NCI-H128 (cell line): ENCODE data around the gene TMEM163.

ENCODE experiments used
- DNase-seq: peaks from one replicate; lab custom pipeline; 2025; ENCODE audit not compliant: unreplicated experiment; lab: John Stamatoyannopoulos, UW

Gene TMEM163

GRCh38 chr2:134446383-134447017 lies 272.3 kb downstream of the TMEM163 start:
- no peak for DNase-seq

DNA sequence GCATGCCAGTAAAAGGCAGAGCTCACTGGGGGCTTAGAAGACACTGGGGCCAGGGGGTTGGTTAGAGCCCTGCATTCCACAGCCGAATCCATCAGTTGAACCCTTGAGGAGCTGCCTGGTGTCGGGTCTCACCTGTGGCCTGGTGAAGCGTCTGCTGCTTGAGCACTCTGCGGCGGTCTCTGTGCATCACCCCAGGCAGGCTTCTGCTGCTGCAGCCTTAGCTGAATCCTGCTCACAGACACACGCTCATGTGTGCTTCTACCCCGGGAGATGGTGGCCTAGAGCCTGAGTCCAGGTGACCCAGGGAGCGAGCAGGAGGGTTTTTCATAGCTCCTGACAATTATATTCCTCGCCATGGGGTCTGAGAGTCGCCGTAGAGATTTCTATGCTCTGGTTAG lies 272.8 kb downstream of the TMEM163 start:
- DNase-seq: no peak

- DNase-seq: no peak
Measured at GRCh38 chr2:134445116-134445515, 273.7 kb downstream of the TMEM163 start.

DNA sequence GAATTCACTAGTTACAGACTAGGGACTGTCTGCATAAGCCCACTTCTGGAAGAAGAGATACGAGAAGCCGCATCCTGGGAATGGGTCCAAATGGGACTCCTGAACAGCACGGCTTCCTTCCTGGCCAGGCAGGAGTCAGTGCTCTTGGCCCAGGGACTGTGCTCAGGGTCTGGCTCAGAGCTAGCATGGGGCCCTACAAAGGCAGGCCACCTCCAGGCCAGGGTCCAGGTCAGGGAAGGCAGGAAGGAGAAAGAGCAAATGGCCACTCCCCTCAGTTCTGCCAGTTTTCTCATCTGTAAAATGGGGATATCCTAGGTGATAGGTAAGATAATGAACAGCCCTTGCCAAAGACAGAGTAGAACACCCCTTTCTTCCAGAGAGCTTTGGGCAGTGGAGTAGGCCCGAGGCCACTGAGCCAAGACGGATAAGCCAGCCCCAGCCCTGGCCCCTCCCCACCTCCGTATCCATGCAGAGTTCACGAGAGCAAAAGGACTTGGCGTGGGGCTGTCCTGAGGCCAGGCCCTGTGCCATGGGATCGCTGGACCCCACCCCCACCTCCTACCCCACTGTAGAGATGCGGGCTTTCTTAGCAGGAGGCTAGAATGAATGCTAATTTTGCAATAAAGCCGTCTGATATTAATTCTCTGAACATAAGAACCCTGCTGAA lies 274.9 kb downstream of the TMEM163 start:
- DNase-seq: no peak

GRCh38 chr2:134441153-134441863 lies 277.5 kb downstream of the TMEM163 start:
- DNase-seq: no peak

DNA sequence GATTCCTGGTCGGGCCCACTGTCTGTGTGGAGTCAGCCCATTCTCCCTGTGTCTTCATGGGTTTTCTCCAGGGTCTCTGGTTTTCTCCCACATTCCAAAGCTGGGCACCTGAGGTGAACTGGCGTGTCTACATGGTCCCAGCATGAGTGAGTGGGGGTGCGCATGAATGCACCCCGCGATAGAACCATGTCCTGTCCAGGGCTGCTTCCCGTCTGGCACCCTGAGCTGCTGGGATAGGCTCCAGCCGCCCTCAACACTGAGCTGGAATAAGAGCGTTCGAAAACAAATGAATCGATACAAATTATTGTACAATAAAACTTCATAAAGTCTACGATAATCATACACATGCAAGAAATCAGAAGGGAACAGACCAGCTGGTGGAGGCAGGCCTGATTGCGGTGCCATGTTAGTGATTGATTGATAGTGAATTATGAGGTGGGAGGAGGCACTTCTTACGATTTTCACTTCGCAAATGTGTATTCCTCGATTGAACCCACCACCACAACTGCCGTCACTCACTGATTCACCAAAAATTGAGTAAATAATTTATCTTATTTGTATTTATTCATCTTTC lies 278.4 kb downstream of the TMEM163 start:
- DNase-seq: no peak

GRCh38 chr2:134438371-134438770 lies 280.4 kb downstream of the TMEM163 start:
- no peak for DNase-seq

DNA sequence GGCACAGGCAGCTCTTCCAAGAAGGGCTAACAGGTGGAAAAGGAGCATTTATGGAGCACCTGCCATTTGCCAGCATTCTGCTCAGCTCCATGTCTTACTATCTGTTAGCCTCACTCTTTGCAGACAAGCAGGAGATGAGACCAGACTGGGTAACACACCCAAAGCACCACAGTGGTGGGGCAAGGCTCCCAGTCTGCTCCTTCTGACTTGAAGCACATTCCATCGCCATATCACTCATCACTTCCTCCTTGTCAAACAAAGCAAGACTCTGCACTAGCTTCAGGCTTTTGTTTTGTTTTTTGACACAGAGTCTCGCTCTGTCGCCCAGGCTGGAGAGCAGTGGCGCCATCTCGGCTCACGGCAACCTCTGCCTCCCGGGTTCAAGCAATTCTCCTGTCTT lies 282.1 kb downstream of the TMEM163 start:
- no peak for DNase-seq

DNA sequence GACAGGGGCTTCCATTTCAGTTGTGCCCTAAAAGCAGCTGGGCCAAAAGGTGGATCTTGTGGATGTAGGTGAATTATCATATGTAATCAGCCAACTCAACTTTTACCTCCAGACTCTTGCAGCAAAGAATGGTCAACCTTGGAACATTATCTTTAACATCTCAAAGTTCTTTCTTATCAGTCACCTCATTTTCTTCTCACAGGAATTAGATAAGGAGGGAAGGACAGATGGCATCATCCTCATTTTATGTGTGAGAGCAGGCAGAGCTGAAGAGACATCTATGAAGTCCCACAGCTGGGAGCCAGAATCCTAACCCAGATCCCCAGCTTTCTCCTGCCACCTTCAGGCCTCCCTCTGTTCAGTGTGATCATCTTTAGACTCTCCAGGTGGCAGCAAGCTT lies 282.9 kb downstream of the TMEM163 start:
- no peak for DNase-seq

DNA sequence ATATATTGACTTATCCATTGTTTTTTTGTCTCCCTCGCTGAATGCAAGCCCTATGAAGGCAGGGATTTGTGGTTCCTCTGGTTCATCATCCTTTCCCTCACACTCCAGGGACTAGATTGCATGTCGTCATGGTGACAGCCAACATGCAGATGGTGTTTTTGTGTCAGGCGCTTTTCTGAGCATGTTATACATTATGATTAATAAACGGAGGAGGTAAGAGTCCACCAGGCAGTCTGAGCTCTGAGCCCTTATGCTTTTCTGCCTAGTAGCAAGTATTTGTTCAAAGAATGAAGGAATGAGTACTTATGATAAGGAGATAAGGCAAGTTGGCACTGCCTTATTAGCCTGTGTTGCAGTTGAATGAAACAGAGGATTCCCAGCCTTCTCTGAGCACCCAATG lies 283.3 kb downstream of the TMEM163 start:
- no peak for DNase-seq

DNA sequence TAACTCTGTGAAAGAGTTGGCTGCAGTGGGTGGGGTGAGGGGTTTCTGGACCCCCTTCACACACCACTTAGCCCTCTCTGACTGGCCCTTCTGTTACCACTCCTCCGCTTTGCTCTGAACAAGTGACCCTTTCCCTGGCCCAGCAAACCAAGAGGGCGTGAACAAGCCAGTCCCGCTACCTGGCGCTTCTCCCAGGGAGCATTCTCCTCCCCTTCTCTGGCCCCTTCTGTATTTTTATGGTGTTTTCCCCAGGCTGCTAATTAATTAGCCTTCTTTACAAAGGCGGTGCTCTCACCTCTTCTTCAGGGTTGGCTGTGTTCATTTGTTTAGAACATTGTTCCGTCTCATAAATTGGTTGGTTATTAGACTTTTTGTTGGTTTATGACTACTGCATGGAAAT lies 284.8 kb downstream of the TMEM163 start:
- no peak for DNase-seq

GRCh38 chr2:134433469-134433868 lies 285.3 kb downstream of the TMEM163 start:
- no peak for DNase-seq

DNA sequence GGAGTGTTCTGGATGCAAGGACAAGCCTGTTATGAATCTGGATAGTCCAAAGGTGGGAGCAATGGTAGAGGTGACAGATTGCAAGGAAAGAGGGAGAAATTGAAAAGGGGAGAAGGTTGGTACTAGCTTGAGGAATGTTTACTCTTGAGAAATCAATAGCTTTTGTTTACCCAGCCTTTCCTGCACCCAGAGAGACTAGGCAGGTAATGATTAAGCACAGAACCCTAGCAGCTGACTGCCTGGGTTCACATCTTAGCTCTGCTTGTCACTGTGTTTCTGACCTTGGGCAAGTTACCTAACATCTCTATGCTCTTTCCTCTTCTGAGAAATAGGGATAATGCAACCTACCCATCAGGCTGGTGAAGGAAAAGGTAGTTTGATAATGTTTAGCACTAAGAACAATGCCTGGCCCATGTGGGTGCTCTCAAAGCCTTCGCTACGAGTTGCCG lies 286.3 kb downstream of the TMEM163 start:
- DNase-seq: no peak

DNA sequence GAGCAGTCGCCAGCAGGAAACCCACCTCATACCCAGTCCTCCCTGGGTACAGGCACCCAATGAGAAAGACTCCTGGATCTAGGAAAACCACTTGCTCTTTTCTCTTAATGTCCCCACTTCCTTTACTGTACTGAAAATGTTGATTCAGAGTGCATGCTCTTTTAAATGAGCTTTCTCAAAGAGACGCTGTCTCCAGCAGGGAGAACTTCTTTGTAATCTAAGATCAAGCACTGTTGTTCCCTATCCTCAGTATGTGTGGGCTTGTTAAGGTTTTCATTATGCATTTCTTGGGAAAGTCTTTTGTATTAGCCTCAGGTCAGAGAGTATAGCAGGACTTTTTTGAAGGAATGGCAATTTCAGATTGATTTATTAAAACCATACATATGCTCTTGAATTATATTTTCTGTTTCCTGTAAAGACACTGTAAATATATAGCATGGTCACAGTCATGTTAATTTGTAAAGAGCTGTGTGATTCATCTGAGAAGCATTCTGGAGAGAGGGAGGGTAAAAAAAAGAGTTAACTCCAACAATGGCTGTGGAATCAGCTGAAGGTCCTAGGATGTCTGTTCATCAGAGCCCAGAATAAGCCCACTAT lies 286.9 kb downstream of the TMEM163 start:
- no peak for DNase-seq

GRCh38 chr2:134429886-134430285 lies 288.9 kb downstream of the TMEM163 start:
- no peak for DNase-seq

- DNase-seq: no peak
Measured at GRCh38 chr2:134426721-134427120, 292.1 kb downstream of the TMEM163 start.

GRCh38 chr2:134425724-134426496 lies 292.9 kb downstream of the TMEM163 start:
- no peak for DNase-seq

DNA sequence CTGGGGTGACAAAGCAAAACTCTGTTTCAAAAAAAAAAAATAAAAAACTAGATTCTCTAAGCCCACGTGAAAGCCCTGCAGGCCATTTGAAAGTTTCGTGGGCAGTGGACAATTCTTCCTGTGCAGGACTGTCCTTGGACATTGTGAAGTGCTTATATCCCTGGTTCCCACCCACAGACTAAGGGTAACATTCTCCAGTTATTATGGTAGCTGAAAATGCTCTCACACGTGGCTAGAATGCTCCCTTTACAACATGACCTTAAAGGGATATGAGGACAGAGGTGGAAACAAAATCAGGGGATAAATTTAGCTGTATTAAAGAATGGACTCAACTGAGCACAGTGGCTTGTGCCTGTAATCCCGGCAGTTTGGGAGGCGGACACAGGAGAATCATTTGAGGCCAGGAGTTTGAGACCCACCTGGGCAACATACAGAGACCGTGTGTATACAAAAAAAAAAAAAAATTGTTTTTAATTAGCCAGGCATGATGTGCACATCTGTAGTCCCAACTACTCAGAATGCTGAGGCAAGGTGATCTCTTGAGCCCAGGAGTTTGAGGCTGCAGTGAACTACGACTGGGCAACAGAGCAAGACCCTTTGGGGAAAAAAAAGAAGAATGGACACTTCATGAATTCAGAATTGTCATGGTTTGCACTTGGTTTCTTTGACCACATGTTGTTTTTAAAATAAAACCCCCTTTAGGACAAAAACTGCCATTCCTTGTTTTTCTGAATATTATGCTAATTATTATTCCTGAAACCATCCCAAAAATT lies 297.1 kb downstream of the TMEM163 start:
- DNase-seq: no peak

DNA sequence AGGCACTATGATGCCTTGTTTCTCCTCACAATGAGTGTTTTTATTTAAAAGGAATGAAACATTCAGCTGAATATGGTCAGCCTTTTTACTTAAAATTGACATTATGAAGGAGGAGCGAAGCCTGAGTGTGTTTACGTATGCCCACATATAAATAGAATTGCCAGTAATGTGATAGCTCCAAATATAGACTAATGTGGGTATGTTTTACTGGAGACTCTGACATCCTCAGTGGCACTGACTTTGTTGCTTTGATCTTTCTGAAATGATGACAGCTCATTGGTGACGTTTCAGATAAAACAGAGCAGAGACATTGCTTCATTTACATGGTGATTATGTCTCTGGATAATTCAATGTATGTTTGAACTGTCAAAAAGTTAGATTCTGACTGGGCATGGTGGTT lies 297.9 kb downstream of the TMEM163 start:
- DNase-seq: no peak

- DNase-seq: no peak
Measured at GRCh38 chr2:134420259-134420658, 298.5 kb downstream of the TMEM163 start.
